T-cell (primary cell): Measurements from ENCODE around the gene FCHSD2. TPM values are rescaled to one million over a fixed set of nuclear protein-coding genes. Genes with fewer than 3 reads are reported as not detected.
A peak's percentile ranks its signal among the peaks of the same experiment; 100 is the strongest.

Experiments used
- ATAC-seq, 4 experiments: fragments of 200-7000 bp in 3 of 4; fragments of 150-1000 bp in 1 of 4; cut with Tn5 transposase; replicated peaks in 1 of 4; 1 replicate in 3 of 4; 2 replicates in 1 of 4; pipeline ENCODE4 v1.10.0; 2021; ENCODE audit warnings: moderate library complexity in 3 of 4, mild to moderate bottlenecking in 2 of 4, moderate number of reproducible peaks in 1 of 4
- CTCF ChIA-PET, 2 donors: fragments of 300-600 bp; sonication (Branson Sonifier 250); formaldehyde crosslinking; loops; one replicate each; lab custom pipeline; 2022; ENCODE audit warnings: antibody characterized with exemption in 2 of 2; lab: Charles Lee
- POLR2A ChIA-PET, 2 donors: fragments of 300-600 bp; sonication (Branson Sonifier 250); formaldehyde crosslinking; loops; one replicate each; lab custom pipeline; 2022; ENCODE audit warnings: antibody characterized with exemption in 2 of 2; lab: Charles Lee
- DNase-seq, 35 experiments: peaks; one replicate each; pipeline versions ENCODE4 v3.0.0 to v3.0.0-alpha.2; 2013 to 2023
- H3K27ac ChIP-seq: one replicate; pipeline ENCODE4 v1.5.1; 2013; ENCODE audit warnings: low read length
- H3K27me3 ChIP-seq, 2 experiments: replicated peaks in 1 of 2; 1 replicate in 1 of 2; 2 replicates in 1 of 2; pipeline versions ENCODE4 v1.6.1 to v1.7.0; 2013; ENCODE audit warnings: low read length in 1 of 2, mixed read lengths in 1 of 2; ENCODE audit not compliant: control insufficient read depth in 2 of 2, insufficient read depth in 2 of 2; ENCODE audit errors: extremely low read depth in 1 of 2
- H3K36me3 ChIP-seq, 2 donors: 1 replicate in 1 of 2; 2 replicates in 1 of 2; pipeline versions ENCODE4 v1.6.1 to v1.7.0; 2013; ENCODE audit warnings: low read length in 1 of 2; ENCODE audit not compliant: control insufficient read depth in 2 of 2, insufficient read depth in 1 of 2; ENCODE audit errors: extremely low read depth in 1 of 2
- H3K4me1 ChIP-seq, 2 experiments: 1 replicate in 1 of 2; 2 replicates in 1 of 2; pipeline versions ENCODE4 v1.6.1 to v1.7.0; 2013; ENCODE audit warnings: low read length in 2 of 2, mixed read lengths in 1 of 2; ENCODE audit not compliant: insufficient read depth in 2 of 2, control insufficient read depth in 1 of 2; ENCODE audit errors: extremely low read depth in 1 of 2
- H3K4me3 ChIP-seq, 2 donors: 1 replicate in 1 of 2; 2 replicates in 1 of 2; pipeline versions ENCODE4 v1.5.1 to v1.7.0; 2013; ENCODE audit warnings: mild to moderate bottlenecking in 2 of 2, low read length in 1 of 2, moderate library complexity in 1 of 2; ENCODE audit not compliant: control insufficient read depth in 1 of 2; ENCODE audit errors: extremely low read depth in 1 of 2
- H3K9me3 ChIP-seq: 2 replicates; pipeline ENCODE4 v1.7.0; 2013
- H3K27ac Mint-ChIP-seq, 2 donors: one replicate each; pipeline ENCODE4 v1.8.0; 2020 to 2021; ENCODE audit warnings: mild to moderate bottlenecking in 2 of 2, mixed read lengths in 2 of 2
- H3K27me3 Mint-ChIP-seq, 2 donors: one replicate each; pipeline ENCODE4 v1.8.0; 2021 to 2022; ENCODE audit warnings: mixed read lengths in 2 of 2
- H3K36me3 Mint-ChIP-seq: one replicate; pipeline ENCODE4 v1.8.0; 2021; ENCODE audit warnings: mixed read lengths
- H3K4me1 Mint-ChIP-seq, 3 donors: one replicate each; pipeline ENCODE4 v1.8.0; 2020 to 2022; ENCODE audit warnings: mixed read lengths in 3 of 3, mild to moderate bottlenecking in 1 of 3
- H3K4me3 Mint-ChIP-seq, 3 donors: one replicate each; pipeline ENCODE4 v1.8.0; 2020 to 2022; ENCODE audit warnings: mild to moderate bottlenecking in 3 of 3, mixed read lengths in 3 of 3, moderate library complexity in 3 of 3
- H3K9me3 Mint-ChIP-seq, 3 donors: one replicate each; pipeline ENCODE4 v1.8.0; 2020 to 2022; ENCODE audit warnings: mixed read lengths in 3 of 3
- WGBS: methylation state at CpG from one replicate; pipeline ENCODE4 v1.1.5; 2013; ENCODE audit warnings: missing lambda C conversion rate; ENCODE audit not compliant: insufficient coverage; 5-methylcytosine and 5-hydroxymethylcytosine counted together
- total RNA-seq, 35 experiments: library from RNA in 6 of 35; stranded (reverse) in 6 of 35; fragments of 120-200 nt in 1 of 35; gene quantifications; one replicate each; pipeline versions ENCODE4 v1.2.1 to v1.2.4 and lab custom pipeline; 2013 to 2026

FCHSD2 gene
- total RNA-seq, 5 donors from 2014 or later (not counting 1 experiment from before 2014, with no cell fraction given): 37.0 to 53.8 (median 46.3) TPM

DNA sequence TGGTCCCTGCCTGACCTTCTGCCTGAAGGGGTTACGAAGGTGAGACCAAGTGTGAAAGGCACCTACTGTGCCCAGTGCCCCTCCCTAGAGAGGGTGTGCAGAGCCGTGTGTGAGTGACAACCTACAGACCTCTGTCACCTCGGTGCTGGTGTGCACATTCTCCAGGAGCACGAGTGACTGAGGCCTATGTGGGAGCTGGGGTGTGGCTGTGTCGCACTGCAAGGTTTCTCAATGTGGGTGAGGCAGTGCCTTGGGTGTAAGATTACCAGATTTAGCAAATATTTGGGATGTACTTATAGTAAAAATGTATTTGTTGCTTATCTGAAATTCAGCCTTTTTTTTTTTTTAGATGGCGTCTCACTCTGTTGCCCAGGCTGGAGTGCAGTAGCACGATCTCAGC, 353.9 kb downstream of the FCHSD2 start:
- Mint-ChIP-seq H3K27ac (no peak overlapping the region), H3K4me3 (no peak overlapping the region), H3K36me3 (no peaks in the 10 kb centered on the region), H3K9me3 (no peaks in the 10 kb centered on the region), H3K4me1 (peaks cover 12 to 19% (median 15%) of the 10 kb centered on the region in 3 donors), H3K27me3 (no peaks in the 10 kb centered on the region)
- ATAC-seq (no peak), DNase-seq (no peak)
- Histone ChIP-seq H3K4me1 (peaks cover 4 to 17% of the 10 kb centered on the region in 2 experiments), H3K4me3 (no peak overlapping the region), H3K27ac (no peak overlapping the region), H3K9me3 (no peaks in the 10 kb centered on the region), H3K36me3 (no peaks in the 10 kb centered on the region), H3K27me3 (no peaks in the 10 kb centered on the region)
- WGBS: 65% methylated on average over 5 of the region's 7 CpGs
- ChIA-PET POLR2A (no interaction called here), CTCF (no interaction called here)

DNA sequence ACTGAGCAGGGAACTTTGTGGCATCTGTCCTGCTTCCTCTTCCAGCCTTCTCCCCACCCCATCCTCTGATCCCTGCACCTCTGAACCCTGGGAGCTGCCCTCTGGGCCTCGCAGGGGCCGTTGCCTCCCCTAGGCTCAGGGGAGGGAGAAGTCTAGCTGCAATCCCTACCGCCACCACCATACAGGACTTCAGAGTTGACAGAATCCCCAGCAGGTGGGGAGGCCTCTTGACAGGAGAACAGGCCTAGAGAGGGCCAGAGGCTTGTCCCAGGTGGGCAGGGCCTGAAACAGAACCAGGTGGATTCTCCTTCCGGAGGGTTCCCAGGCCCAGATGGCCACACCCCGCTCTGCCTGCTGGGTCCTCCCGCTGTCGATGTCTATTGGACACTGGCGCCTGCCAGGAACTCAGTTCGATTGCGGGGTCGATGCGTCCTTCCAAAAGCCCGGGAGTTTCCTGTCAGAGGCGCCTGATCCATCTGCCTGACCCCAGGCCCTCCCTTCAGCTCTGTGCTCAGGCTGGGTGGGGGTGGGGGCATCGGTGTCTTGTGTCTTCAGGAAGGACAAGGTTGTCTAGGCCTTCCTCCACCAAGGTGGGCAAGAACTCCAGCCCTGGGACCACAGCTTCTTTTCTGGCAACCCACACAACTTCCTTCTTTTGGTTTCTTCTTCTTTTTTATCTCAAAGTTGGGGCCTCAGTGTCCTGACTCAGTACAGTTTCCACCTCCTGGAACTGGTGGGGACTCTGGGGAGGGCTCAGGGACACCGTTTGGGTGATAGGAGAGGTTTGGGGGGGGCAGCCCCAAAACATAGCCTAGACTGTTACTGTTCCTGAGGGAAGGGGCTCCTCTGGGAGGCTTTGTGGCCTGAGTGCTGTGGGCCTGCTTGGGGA, 354.7 kb downstream of the FCHSD2 start:
- ChIA-PET POLR2A (interaction anchor here in 1 of 2 donors (0.9 kb wide), 1 partner anchor 60 kb away, joined by 3 read pairs; no protein-coding TSS in a partner anchor), CTCF (interaction anchor here in 1 of 2 donors (0.8 to 1.3 kb wide), 2 partner anchors 197 to 567 kb away, joined by 3 read pairs; no protein-coding TSS in a partner anchor)
- DNase-seq: peak in 1 of 35 experiments; percentile 17
- ATAC-seq: peak in 1 of 4 experiments; percentile 60
- 73% methylated on average over 6 of the region's 16 CpGs for WGBS
- Histone ChIP-seq H3K4me3 (no peak overlapping the region), H3K4me1 (peaks cover 0 to 13% of the 10 kb centered on the region in 2 experiments), H3K9me3 (no peaks in the 10 kb centered on the region), H3K36me3 (no peaks in the 10 kb centered on the region), H3K27ac (no peak overlapping the region), H3K27me3 (no peaks in the 10 kb centered on the region)
- peaks cover 10 to 18% (median 14%) of the 10 kb centered on the region in 3 donors for H3K4me1 Mint-ChIP-seq
- no peaks in the 10 kb centered on the region for H3K9me3 Mint-ChIP-seq
- no peaks in the 10 kb centered on the region for H3K36me3 Mint-ChIP-seq
- H3K27me3 Mint-ChIP-seq: no peaks in the 10 kb centered on the region
- peak overlapping the region in 1 of 2 donors; percentile 61 for H3K27ac Mint-ChIP-seq
- H3K4me3 Mint-ChIP-seq: no peak overlapping the region

Other genes with a start within 250 kb of the FCHSD2 start
- under 1 TPM in 1 of 5 donors, not detected in 4; 0.12 TPM for gene P2RY2, start 76.0 kb upstream of the FCHSD2 start, total RNA-seq
- 1 to 10 TPM in 1 of 5 donors, not detected in 4; 1.4 TPM for gene P2RY6, start 130.0 kb upstream of the FCHSD2 start, total RNA-seq
- gene ARHGEF17, start 166.0 kb upstream of the FCHSD2 start, total RNA-seq: 1 to 10 TPM in 1 of 5 donors, under 1 TPM in 4; 0.23 to 1.0 (median 0.49) TPM
- gene RELT, start 234.1 kb upstream of the FCHSD2 start, total RNA-seq: 100 to 1,000 TPM in 1 of 5 donors, 10 to 100 TPM in 4; 15.6 to 113 (median 19.9) TPM